Adrenal gland (tissue), 5 donors: Measurements from ENCODE around the gene SYNGR1.

Source experiments
- POLR2A ChIP-seq, 2 donors: fragments of 450-650 bp; IDR thresholded peaks; one replicate each; pipeline ENCODE4 v1.6.1; 2017; ENCODE audit warnings: antibody characterized with exemption in 2 of 2, mild to moderate bottlenecking in 2 of 2, moderate library complexity in 1 of 2
- TF ChIP-seq, protein P1 (sequence below), 6 experiments: fragments of 450-650 bp in 4 of 6; fragments of 200-600 bp in 2 of 6; sonication (generic) in 1 of 6; IDR thresholded peaks; 1 replicate in 5 of 6; 2 replicates in 1 of 6; pipeline versions ENCODE4 v1.5.1 to v1.8.0; 2016 to 2021; ENCODE audit warnings: antibody characterized with exemption in 6 of 6, mild to moderate bottlenecking in 2 of 6, moderate library complexity in 1 of 6
- donor health status: DM: no; HTN: no; CAD: no.

DNA sequence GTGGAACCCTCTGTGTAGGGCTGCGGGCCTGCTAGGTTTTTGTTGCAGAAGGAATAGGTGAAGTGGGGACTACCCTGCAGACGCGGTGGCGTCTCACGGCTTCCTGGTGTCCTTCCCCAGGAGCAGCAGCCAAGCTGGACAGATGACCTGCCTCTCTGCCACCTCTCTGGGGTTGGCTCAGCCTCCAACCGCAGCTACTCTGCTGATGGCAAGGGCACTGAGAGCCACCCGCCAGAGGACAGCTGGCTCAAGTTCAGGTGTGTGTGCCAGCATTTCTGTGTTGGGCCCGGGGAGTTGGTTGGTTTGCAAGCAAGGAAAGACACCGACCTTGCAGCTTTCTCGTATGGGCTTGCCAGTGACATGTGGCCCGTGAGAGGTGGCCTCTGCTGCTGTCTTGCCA lies 65.1 kb downstream of the SYNGR1 start:
- TF ChIP-seq, protein P1, sequence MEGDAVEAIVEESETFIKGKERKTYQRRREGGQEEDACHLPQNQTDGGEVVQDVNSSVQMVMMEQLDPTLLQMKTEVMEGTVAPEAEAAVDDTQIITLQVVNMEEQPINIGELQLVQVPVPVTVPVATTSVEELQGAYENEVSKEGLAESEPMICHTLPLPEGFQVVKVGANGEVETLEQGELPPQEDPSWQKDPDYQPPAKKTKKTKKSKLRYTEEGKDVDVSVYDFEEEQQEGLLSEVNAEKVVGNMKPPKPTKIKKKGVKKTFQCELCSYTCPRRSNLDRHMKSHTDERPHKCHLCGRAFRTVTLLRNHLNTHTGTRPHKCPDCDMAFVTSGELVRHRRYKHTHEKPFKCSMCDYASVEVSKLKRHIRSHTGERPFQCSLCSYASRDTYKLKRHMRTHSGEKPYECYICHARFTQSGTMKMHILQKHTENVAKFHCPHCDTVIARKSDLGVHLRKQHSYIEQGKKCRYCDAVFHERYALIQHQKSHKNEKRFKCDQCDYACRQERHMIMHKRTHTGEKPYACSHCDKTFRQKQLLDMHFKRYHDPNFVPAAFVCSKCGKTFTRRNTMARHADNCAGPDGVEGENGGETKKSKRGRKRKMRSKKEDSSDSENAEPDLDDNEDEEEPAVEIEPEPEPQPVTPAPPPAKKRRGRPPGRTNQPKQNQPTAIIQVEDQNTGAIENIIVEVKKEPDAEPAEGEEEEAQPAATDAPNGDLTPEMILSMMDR (IDR thresholded peaks at IDR 0.05) = no peak
- TF ChIP-seq POLR2A (IDR thresholded peaks at IDR 0.05) = no peak
